ENCODE measurements around the gene RGS7. TPM values are rescaled to one million over a fixed set of nuclear protein-coding genes. Genes with fewer than 3 reads are reported as not detected.

Gene RGS7
- total and polyA plus RNA-seq, 10 of the 15 experiments (the other 5 are each of a cell fraction or from before 2014, with no cell fraction given), result not detected

DNA sequence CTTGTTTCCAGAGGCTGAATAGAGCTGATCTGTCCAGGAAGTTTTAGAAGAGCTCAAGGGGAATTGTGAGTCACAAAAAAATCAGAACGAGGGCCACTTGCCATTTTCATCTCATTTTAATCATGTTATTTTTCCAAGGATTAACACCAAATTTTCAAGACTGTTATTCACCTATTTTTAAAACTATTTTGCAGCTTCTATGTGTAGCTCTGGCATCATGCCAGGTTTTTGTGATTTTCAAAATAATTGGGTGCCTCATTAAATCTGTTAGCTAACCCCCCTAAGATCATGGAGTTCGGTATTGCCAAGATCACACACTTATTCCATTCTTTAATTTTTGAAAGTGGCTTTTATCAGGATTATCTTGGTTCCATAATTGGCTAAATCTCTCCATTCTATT, 90.9 kb downstream of the RGS7 start:
- no peaks in the 10 kb centered on the region for H3K27me3 ChIP-seq (replicated peaks in 1 of 2; ENCODE audit: control insufficient read depth in 2 of 2, insufficient read depth in 2 of 2, low read length in 1 of 2)
- ChIA-PET POLR2A (no interaction called here), SMC1A (ENCODE audit: uncharacterized antibody, unreplicated experiment) (interaction anchor here (0.5 kb wide), 1 partner anchor 134 kb away, joined by 3 read pairs; no protein-coding TSS in a partner anchor), RAD21 (ENCODE audit: unreplicated experiment) (no interaction called here), CTCF (no interaction called here)
- DNase-seq (ENCODE audit: low read depth, low spot score), result no peak
- H2AFZ ChIP-seq (ENCODE audit: control insufficient read depth, low read depth, low read length), result no peak overlapping the region
- no peak for FAIRE-seq
- H3K9me3 ChIP-seq (replicated peaks; ENCODE audit: control insufficient read depth, insufficient read depth, low read length), result no peaks in the 10 kb centered on the region
- H3K4me3 ChIP-seq, result no peak overlapping the region
- no peaks in the 10 kb centered on the region for H4K20me1 ChIP-seq (ENCODE audit: control insufficient read depth, insufficient read depth)
- H3K4me1 ChIP-seq (ENCODE audit: control insufficient read depth, insufficient read depth, low read length), result no peaks in the 10 kb centered on the region
- intact Hi-C loops (cut with micrococcal nuclease; ENCODE audit: unreplicated experiment), result loop anchor here (10.0 kb wide), 1 partner anchor 381 kb away; no protein-coding TSS in a partner anchor
- no TSS peak for BruUV-seq (replicated peaks)
- 4% methylated on average over 2 of the region's 2 CpGs for WGBS (ENCODE audit: insufficient coverage, insufficient replicate concordance, low lambda C conversion rate, missing lambda C conversion rate)
- no peaks in the 10 kb centered on the region for H3K79me2 ChIP-seq (ENCODE audit: control insufficient read depth, insufficient read depth, low read length)
- no peak overlapping the region for H3K27ac ChIP-seq (ENCODE audit: control insufficient read depth, insufficient read depth)
- H3K4me2 ChIP-seq (ENCODE audit: control insufficient read depth, insufficient read depth), result no peak overlapping the region
- H3K36me3 ChIP-seq (ENCODE audit: control insufficient read depth in 2 of 2, insufficient read depth in 2 of 2, low read length in 1 of 2), result no peaks in the 10 kb centered on the region
- ATAC-seq, result no peak
- in situ Hi-C loops (cut with MboI), result no loop called here
- TF ChIP-seq, protein P1, sequence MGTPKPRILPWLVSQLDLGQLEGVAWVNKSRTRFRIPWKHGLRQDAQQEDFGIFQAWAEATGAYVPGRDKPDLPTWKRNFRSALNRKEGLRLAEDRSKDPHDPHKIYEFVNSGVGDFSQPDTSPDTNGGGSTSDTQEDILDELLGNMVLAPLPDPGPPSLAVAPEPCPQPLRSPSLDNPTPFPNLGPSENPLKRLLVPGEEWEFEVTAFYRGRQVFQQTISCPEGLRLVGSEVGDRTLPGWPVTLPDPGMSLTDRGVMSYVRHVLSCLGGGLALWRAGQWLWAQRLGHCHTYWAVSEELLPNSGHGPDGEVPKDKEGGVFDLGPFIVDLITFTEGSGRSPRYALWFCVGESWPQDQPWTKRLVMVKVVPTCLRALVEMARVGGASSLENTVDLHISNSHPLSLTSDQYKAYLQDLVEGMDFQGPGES (IDR thresholded peaks at IDR 0.05), result no peak
- no peak for TF ChIP-seq ZNF622 (IDR thresholded peaks at IDR 0.05)
- TF ChIP-seq, protein P2, sequence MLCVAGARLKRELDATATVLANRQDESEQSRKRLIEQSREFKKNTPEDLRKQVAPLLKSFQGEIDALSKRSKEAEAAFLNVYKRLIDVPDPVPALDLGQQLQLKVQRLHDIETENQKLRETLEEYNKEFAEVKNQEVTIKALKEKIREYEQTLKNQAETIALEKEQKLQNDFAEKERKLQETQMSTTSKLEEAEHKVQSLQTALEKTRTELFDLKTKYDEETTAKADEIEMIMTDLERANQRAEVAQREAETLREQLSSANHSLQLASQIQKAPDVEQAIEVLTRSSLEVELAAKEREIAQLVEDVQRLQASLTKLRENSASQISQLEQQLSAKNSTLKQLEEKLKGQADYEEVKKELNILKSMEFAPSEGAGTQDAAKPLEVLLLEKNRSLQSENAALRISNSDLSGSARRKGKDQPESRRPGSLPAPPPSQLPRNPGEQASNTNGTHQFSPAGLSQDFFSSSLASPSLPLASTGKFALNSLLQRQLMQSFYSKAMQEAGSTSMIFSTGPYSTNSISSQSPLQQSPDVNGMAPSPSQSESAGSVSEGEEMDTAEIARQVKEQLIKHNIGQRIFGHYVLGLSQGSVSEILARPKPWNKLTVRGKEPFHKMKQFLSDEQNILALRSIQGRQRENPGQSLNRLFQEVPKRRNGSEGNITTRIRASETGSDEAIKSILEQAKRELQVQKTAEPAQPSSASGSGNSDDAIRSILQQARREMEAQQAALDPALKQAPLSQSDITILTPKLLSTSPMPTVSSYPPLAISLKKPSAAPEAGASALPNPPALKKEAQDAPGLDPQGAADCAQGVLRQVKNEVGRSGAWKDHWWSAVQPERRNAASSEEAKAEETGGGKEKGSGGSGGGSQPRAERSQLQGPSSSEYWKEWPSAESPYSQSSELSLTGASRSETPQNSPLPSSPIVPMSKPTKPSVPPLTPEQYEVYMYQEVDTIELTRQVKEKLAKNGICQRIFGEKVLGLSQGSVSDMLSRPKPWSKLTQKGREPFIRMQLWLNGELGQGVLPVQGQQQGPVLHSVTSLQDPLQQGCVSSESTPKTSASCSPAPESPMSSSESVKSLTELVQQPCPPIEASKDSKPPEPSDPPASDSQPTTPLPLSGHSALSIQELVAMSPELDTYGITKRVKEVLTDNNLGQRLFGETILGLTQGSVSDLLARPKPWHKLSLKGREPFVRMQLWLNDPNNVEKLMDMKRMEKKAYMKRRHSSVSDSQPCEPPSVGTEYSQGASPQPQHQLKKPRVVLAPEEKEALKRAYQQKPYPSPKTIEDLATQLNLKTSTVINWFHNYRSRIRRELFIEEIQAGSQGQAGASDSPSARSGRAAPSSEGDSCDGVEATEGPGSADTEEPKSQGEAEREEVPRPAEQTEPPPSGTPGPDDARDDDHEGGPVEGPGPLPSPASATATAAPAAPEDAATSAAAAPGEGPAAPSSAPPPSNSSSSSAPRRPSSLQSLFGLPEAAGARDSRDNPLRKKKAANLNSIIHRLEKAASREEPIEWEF (IDR thresholded peaks at IDR 0.05; ENCODE audit: insufficient replicate concordance, low read depth, low read length), result no peak
- no peak for TF ChIP-seq NRF1 (conservative IDR thresholded peaks at IDR 0.05; ENCODE audit: low read depth, low read length)
- no peak for TF ChIP-seq CREB1 (IDR thresholded peaks at IDR 0.05; ENCODE audit: low read depth)
- TF ChIP-seq MTA2 (IDR thresholded peaks at IDR 0.05; ENCODE audit: low read depth), result no peak
- TF ChIP-seq HDGF (IDR thresholded peaks at IDR 0.05), result no peak
- TF ChIP-seq FOS (IDR thresholded peaks at IDR 0.05; ENCODE audit: borderline replicate concordance, extremely low read depth, insufficient read length), result no peak
- TF ChIP-seq, protein P3, sequence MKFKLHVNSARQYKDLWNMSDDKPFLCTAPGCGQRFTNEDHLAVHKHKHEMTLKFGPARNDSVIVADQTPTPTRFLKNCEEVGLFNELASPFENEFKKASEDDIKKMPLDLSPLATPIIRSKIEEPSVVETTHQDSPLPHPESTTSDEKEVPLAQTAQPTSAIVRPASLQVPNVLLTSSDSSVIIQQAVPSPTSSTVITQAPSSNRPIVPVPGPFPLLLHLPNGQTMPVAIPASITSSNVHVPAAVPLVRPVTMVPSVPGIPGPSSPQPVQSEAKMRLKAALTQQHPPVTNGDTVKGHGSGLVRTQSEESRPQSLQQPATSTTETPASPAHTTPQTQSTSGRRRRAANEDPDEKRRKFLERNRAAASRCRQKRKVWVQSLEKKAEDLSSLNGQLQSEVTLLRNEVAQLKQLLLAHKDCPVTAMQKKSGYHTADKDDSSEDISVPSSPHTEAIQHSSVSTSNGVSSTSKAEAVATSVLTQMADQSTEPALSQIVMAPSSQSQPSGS (IDR thresholded peaks at IDR 0.05; ENCODE audit: low read length), result no peak
- TF ChIP-seq CHD1 (IDR thresholded peaks at IDR 0.05; ENCODE audit: low read depth, low read length), result no peak
- H3K9ac ChIP-seq (ENCODE audit: control insufficient read depth, insufficient read depth, low read length), result no peak overlapping the region

Data from GM12878 (cell line).